Germinal center (tissue), 1 donor: ENCODE results near the gene C16orf95.
A peak's percentile ranks its signal among the peaks of the same experiment; 100 is the strongest.

Experiments used
- DNase-seq: peaks from one replicate; pipeline ENCODE4 v3.0.0; 2012; ENCODE audit warnings: mixed read lengths, low spot score

The C16orf95 gene

GRCh38 chr16:87331241-87331801 lies 14.1 kb upstream of the C16orf95 start:
- DNase-seq: no peak

- no peak for DNase-seq
These were observed 13.5 kb upstream of the C16orf95 start for GRCh38 chr16:87330646-87331045.

- DNase-seq: no peak
These were observed 13.0 kb upstream of the C16orf95 start for GRCh38 chr16:87330257-87330624.

DNA sequence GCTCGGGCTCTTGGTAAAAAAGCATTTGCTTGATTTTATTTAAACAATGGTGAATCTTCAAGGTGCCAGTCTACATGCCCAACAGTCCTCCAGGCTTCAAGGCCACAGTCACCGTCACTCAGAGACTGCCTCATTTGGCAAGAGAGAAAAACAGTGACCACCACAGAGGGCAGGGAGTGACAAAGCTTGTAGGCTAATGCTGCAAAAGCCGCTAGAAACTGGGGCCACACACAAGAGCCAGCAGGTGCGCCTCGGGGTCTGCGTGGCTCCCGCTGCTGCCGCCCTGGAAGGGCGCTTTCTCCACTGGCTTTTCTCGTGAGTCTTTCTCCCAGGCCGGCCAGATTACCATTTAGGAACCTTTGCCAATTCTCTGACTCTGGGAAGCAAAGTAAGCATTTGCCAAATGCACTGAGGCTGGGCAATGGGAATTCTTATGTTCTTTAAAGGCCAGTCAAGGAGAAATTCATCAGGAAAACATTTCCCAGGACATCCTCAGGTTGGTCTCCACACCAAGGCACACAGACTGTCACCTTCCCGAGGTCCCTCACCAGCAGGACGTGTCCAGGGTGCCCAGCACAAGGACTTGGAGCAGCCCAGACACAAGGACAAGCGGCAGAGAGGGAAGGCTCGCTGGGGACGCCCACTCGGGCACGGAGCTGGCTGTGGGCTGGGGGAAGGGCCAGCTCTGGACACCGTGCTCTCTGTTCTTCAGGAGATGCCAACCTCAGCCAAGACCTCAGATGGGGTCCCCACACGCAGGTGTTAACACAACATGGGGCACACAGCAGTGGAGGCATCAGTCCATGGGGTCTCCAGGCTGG lies 12.5 kb upstream of the C16orf95 start:
- no peak for DNase-seq

DNA sequence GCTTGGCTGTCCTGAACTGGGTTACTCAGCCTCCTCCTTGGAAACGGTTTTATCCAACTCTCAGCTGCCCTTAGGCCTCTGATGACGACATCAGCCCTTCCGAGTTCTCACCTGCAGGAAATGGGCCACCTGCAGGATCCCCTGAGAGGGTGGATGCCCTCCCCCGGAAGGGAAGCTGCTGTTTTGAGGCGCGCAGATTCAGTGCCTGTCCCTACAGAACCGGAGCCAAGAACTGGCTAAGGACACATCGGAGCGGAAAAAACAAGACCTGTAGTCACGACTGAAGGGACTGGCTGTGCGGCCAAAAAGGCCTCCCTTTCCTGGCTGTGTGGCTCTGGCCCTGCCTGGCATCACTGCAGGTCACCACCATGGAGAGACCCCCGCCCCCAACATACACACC lies 11.7 kb upstream of the C16orf95 start:
- no peak for DNase-seq

DNA sequence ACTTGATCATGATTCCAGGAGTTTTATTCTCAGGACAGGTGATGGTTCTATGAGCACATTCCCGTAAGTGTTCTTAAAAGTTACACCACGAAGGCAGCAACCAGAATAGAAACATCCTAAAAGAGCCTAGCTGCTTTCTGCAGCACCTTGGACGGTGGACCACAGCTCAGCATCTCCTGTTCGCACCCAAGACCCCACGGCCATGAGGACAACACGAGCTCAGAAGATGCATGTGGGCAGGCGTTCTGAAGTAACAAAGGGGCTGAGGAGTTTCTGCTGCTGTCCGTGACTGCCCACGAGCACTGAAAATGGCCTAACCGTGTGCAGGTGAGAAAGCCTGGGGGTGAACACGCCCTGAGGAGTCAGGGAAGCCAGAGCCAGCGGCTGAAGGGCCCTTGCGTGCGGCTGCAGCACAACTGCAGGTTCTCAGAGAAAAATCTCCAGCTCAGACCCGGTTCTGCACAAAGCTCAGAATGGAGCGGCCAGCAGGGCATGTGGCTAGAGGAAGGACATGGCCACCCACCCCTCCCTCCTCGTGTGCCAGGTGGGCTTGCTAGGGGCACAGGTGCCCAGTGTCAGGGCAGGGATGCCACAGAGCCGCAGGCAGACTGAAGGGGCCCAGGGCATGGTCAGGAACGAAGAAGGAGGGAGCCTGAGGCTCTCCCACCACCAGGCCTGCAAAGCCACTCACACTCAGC lies 10.8 kb upstream of the C16orf95 start:
- no peak for DNase-seq

GRCh38 chr16:87326151-87326571 lies 9.0 kb upstream of the C16orf95 start:
- DNase-seq: no peak

GRCh38 chr16:87325423-87325858 lies 8.2 kb upstream of the C16orf95 start:
- DNase-seq: no peak

DNA sequence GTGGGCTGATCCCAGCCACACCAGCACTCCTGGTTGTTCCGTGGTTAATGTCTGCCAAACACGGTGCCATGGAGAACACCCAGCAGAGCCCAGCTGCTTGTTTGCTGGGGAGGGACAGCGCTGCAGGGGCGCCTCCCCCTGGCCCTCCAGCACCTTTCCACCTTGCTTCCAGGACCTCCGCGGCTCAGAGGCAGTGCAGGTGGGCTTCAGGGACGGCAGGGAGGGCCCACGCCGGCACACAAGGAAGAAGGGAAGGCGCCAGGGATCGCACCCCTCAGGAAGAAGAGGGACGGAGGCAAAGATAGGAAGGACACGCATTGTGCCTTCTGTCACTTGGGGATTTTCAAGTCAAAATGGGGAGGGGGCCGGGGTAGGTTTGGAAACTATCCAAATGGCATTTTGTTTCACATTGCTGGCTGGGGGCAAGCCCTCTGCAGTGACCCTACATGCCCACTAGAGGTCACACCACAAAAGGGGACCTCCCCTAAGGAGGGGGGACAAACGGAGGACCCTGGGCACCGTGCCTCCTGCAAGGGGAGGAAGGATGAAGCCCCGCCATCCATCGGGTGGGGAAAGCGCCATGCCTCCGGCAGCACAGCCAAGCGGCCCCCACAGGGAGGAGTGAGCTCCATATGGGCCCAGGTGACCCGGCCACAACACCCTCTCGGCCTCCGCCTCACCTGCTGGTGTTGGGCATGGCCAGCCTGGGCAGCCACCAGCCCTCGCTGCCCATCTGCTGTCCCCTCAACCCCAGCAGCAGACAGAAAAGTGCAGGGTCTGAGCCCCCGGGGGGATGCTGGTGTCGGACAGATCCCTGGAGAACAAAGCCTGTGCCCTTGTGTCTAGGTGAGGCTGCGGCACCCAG lies 7.5 kb upstream of the C16orf95 start:
- DNase-seq: peak; percentile 78

GRCh38 chr16:87323727-87324410 lies 6.7 kb upstream of the C16orf95 start:
- DNase-seq: no peak

- DNase-seq: no peak
These were observed 5.9 kb upstream of the C16orf95 start for GRCh38 chr16:87322833-87323726.

DNA sequence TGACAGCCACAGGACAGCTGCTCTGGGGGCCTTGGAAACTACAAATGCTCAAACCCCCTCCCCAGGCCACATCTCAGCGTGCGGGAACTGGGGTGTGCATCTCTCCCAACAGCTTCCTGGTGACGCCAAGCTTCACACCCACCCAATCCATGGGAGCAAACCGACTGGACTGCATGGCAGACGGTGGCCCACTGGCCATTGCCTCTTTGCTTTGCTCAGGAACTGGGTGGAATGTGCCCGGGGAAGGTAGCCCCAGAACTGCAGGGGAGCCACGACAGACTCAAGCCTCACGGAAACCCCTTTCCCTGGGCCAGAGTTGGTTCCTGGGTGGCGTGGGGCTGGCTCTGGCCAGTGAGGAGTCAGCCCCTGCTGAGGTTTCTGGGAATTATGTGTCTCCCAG lies 5.2 kb upstream of the C16orf95 start:
- DNase-seq: no peak

GRCh38 chr16:87321336-87322107 lies 4.3 kb upstream of the C16orf95 start:
- DNase-seq: no peak

DNA sequence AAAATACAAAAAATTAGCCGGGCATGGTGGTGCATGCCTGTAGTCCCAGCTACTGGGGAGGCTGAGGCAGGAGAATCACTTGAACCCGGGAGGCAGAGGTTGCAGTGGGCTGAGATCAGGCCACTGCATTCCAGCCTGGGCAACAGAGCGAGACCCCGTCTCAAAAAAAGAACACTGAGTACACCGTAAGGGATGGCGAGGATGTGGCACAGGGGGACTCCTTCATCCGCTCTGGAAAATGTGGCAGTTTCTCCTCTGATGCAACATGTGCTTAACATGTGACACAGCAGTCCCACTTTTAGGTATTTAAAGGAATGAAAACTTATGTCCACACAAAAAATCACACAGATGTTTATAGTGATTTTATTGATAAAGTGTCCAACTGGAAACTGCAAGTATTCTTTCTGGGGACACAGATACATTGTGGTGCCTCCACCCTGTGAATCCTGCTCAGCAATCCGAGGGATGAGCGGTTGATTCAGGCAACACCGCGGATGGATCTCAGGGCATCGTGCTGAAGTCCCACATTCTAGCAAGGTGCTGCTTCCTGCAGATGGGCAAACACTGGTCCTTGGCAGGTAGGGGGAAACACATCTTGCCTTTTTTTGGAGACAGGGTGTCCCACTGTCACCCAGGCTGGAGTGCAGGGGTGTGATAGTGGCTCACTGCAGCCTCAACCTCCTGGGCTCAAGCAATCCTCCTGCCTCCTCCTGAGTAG lies 3.5 kb upstream of the C16orf95 start:
- no peak for DNase-seq

DNA sequence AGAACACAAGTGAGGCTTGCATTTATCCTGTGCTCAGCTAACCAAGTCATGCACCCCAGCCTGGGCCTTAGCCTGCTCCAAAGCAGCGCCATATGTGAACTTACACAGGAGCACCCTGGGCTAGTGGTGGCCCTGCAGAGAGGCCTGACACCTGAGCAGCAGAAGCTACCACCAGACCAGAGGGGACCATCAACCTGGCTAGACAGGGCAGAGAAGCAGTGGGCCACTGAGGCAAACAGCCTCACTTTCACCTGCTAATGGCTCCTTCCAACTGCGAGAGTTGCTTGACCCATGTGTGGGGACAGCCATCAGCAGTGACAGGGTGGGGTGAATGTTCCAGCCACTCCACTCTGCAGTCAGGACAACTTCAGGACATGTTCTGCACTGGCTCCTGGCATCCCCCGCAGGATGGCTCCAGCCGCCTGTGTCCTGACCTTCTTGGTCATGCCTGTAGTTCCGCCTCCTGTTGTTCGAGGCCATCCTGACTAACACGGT lies 2.9 kb upstream of the C16orf95 start:
- no peak for DNase-seq

GRCh38 chr16:87319011-87319410 lies 1.8 kb upstream of the C16orf95 start:
- no peak for DNase-seq

- DNase-seq: peak; percentile 61
These were observed 805 bp upstream of the C16orf95 start for GRCh38 chr16:87317750-87318644.

GRCh38 chr16:87316450-87316922 lies 706 bp downstream of the C16orf95 start:
- DNase-seq: no peak
